Stimulated activated CD8-positive, alpha-beta memory T cell treated with anti-CD3 and anti-CD28 coated beads, Interleukin-15, amount 100 ng/mL, for 4 hours (primary cell): ENCODE measurements around the gene PBRM1.

Experiments used
- DNase-seq, 2 donors: peaks; one replicate each; pipeline ENCODE4 v3.0.0-alpha.2; 2020; ENCODE audit warnings: low read depth in 2 of 2

PBRM1 gene

GRCh38 chr3:52524752-52525679, 160.7 kb downstream of the PBRM1 start:
- DNase-seq = no peak

- DNase-seq = no peak
Measured at GRCh38 chr3:52524258-52524751, 161.4 kb downstream of the PBRM1 start.

GRCh38 chr3:52523386-52524257, 162.1 kb downstream of the PBRM1 start:
- DNase-seq = no peak

GRCh38 chr3:52522651-52523251, 163.0 kb downstream of the PBRM1 start:
- DNase-seq = no peak

- DNase-seq = no peak
Measured at GRCh38 chr3:52521881-52522650, 163.6 kb downstream of the PBRM1 start.

- no peak for DNase-seq
Measured at GRCh38 chr3:52521488-52521824, 164.3 kb downstream of the PBRM1 start.

GRCh38 chr3:52520716-52521487, 164.8 kb downstream of the PBRM1 start:
- DNase-seq = no peak

GRCh38 chr3:52520141-52520667, 165.5 kb downstream of the PBRM1 start:
- no peak for DNase-seq

- DNase-seq = no peak
Measured at GRCh38 chr3:52519445-52520140, 166.1 kb downstream of the PBRM1 start.

GRCh38 chr3:52518723-52519444, 166.8 kb downstream of the PBRM1 start:
- DNase-seq = no peak

GRCh38 chr3:52517796-52518722, 167.7 kb downstream of the PBRM1 start:
- no peak for DNase-seq

- DNase-seq = no peak
Measured at GRCh38 chr3:52516509-52517195, 169.1 kb downstream of the PBRM1 start.

GRCh38 chr3:52515192-52515591, 170.5 kb downstream of the PBRM1 start:
- no peak for DNase-seq

GRCh38 chr3:52514576-52514975, 171.1 kb downstream of the PBRM1 start:
- DNase-seq = no peak

GRCh38 chr3:52513281-52513680, 172.4 kb downstream of the PBRM1 start:
- no peak for DNase-seq

- no peak for DNase-seq
Measured at GRCh38 chr3:52512727-52513126, 173.0 kb downstream of the PBRM1 start.

- no peak for DNase-seq
Measured at GRCh38 chr3:52512105-52512504, 173.6 kb downstream of the PBRM1 start.
